Stimulated activated CD4-positive, alpha-beta T cell treated with anti-CD3 and anti-CD28 coated beads, TNF-alpha, amount 100 ng/mL, for 24 hours (primary cell): ENCODE measurements around the gene SEC14L5.
"Not testable (repeated sequence)": the region's sequence is repeated elsewhere in the genome, so short reads cannot be mapped to it uniquely, and the experiment has no call there.

Experiments used
- DNase-seq, 3 experiments: peaks; one replicate each; pipeline ENCODE4 v3.0.0-alpha.2; 2020; ENCODE audit warnings: low read depth in 3 of 3

Gene SEC14L5

DNA sequence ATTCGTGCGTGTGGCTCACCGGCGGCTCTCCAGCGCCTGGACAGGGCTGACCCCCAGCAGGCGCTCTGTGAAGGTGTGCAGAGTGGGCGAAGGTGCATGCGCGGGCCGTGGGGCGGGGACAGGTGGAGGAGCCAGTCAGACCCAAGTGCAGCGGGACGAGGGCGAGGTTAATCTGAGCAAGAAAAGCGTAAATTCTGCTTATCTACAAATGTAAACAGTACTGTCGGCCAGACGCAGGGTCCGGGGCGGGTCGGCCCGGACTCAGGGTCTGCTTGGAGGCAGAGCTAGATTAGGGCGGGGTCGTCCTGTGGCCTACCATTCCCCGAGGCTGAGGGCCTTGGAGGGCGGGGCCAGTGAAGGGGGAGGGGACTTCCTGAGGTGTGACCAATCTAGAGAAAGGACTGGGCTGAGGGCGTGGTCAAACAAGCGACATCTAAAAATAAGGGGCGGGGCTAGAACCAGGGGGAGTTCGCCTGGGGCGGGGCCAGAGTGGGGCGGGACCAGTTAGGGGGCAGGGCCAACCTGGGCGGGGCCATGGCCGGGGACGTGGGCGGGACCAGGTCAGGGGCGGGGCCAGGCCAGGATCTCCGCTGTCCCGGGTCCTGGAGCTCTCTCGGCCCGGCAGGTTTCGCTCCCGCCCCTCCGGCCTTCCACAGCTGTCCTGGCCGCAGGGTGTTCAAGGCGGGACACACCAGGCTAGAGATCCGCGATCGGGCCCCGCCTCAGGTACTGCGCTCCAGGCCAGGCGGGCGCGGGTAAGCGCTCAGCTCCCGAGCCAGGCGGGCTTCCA lies at the start of gene SEC14L5:
TSS of gene SEC14L5 (plus strand) at position 611 of the 790 bp plus-strand sequence. CDS start 994 bp downstream, outside the sequence.
- peak; percentile 82 to 93 (median 82) for DNase-seq

DNA sequence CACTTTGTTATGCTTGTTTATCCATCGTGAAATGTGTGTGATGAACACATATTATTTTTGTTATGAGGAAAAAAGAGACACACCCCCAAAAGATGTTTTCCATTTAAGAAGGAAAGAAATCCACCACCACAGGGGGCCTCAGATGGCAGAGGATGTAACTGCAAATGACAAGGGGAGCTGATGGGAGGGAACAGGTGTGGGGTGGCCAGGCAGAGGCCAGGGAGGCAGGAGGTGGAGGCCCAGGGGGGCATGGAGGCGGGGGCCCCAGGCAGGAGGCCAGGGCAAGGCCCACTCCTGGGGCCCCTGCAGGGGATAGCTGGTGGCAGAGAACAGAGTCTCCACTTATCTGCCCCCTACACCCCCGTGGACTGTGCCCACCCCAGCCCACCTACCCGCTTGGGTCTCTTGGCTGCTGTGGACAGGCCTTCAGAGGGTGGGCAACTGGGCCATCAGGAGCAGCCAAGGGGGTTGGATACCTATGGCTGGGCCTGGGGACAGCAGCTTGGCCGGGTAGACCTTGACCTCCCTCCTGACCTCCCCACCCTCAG lies 49.2 kb upstream of the SEC14L5 start:
- no peak for DNase-seq

DNA sequence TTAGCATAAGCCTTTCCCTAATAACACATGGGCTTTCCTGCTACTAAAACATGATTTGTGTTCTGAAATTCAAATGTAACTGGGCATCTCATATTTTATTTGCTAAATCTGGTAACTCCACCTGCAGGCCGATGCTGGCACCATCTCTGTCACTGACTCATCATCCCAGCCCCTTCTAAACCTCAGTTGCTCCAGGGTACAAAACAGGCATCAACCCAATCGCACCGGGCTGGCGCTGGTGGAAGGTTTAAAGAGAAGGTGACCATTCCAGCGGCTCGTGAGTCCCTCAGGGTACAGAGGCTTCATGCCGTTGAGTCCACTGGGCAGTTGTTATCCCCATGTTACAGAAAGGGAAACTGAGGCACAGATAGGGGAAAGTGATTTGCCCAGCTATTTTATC lies 48.3 kb upstream of the SEC14L5 start:
- DNase-seq = no peak

DNA sequence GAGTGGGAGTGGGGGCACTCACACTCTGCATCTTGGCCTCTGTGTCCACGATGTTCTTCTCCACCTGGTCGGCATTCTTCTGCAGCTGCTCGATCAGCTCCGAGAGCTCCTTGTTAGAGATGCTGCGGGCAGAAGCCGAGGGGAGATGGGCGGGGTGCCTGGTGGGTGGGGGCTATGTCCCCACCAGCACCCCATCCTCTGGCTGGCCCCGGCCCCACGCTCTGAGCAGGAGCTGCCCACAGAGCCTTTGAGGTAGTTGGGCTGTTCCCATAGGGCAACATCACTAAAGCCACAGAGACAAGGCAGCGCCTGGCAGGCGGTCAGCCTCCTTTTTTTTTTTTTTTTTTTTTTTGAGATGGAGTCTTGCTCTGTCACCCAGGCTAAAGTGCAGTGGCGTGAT lies 47.3 kb upstream of the SEC14L5 start:
- no peak for DNase-seq

DNA sequence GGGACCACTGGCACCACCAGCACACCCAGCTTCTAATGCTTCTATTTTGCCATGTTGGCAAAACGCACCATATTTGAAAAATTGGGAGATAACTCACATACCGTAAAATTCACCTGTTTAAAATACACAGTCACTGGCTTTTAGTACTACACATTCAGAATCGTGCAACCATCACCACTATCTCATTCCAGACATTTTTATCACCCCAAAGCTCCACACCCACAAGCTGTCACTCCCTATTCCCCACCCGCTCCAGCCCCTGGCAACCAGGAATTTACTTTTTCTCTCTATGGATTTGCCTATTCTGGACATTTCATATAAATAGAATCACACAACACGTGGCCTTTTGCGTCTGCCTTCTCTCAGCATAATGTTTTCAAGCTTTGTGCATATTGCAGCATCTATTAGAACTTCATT lies 46.2 kb upstream of the SEC14L5 start:
- DNase-seq = no peak

DNA sequence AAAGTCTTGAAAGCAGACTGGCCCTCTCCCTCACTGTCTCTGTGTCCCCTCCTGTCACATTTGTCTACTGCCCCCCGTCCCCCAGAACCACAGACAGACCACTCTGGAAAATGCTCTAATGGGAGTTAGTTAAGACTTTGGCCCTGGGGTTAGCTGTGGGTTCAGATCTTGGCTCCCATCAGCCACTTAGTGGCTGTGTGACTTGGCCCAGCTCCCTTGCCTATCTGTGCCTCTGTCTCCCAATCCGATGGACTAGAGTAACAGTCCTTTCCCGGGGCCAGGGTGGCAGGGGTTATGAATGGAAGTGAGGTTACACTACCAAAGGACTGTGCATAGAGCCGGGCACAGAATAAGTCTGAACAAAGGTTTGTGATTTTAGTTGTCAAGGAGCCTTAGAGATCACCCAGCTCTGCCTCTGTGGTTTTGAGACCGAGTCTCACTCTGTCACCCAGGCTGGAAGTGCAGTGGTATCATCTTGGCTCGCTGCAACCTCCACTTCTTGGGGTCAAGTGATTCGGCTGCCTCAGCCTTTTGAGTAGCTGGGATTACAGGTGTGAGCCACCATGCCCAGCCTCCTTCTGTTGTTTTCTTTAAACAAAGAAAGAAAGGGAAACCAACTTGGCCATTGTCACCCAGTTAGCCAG lies 44.9 kb upstream of the SEC14L5 start:
- DNase-seq = no peak

DNA sequence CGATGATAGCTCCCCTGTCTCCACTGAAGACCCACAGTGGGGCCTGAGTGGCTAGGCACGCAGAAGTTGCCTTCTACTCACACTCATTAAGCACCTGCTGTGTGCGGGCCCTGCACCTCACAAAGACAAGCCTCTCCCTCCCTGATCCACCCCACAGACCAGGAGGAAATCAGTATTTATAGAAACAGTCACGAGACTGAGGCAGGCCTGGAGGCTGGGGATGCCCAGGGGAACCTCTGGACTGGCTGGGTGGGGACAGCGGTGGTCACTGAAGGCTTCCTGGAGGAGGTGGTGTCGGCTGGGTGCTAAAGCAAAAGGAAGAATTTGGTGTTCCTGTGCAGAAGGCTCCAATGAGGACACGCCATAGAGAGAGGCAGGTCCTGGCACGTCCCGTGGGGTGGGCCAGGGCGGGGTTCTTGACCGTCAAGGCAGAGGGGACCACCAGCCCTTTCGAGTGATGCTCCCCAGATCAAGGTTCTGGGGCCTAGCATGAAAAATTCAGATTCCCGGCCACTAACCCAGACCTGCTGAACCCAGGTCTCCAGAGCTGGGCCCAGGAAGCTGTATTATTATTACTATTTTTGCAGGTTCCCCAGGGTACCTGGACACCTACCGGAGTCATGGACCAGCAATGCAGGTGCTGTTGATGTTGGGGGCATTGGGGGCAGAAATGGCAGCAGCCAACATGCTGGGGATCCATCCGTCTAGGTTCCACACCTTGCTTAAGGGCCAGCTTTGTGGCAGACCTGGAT lies 44.2 kb upstream of the SEC14L5 start:
- DNase-seq = no peak

DNA sequence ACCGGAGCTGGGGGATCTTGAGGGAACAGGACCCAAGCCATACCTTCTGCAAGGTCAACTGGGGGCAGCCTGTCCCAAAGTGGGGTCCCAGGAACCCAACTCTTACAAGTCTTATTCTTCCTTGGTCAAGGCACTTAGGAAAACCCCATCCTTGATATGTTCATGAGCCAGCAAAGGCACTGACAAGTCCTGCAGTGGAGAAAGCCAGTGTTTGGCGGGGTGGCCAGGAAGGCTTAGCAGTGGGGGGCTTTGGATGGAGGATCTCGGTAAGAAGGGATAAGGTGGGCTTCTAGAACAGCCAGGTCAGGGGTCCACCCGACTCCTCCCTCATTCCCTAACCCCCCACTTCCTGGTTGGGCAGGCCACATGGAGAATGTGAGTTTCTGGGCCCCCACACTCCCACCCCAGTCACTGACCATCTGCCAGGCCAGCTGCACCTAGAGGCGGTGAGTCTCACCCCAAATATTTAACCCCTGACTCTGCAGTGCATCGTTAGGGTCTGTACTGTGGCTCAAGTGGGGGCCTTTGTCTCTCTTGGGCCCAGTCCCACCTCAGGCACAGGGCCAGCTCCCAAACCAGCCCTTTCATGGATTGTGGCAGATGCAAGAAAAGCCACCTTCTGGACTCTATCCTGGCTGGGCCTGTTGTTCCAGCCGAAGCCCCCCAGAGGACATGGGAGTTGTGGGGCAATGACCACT lies 43.5 kb upstream of the SEC14L5 start:
- DNase-seq = no peak

DNA sequence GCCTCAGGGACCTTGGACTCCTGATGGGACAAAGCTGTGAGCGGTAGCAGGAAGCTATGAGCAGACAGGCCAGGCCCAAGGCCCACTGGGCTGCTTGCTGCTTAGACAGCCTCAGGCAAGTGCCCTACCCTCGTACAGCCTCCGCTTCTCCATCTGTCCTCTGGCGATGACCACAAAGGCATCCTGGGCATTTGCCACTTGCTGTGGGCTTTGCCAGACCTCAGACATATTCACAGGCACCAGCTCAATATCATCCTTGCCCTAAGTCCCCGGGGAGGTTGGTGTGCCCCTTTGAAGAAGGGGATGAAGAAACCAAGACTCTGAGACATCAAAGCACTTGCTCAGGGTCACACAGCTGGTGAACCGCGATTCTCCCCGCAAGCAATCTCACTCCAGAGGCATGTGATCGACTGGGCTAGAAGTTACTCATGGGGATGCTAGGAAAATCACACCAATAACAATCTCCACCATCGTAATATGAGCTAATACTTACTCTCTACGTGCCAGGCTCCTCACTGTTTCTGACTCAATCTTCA lies 42.8 kb upstream of the SEC14L5 start:
- no peak for DNase-seq

DNA sequence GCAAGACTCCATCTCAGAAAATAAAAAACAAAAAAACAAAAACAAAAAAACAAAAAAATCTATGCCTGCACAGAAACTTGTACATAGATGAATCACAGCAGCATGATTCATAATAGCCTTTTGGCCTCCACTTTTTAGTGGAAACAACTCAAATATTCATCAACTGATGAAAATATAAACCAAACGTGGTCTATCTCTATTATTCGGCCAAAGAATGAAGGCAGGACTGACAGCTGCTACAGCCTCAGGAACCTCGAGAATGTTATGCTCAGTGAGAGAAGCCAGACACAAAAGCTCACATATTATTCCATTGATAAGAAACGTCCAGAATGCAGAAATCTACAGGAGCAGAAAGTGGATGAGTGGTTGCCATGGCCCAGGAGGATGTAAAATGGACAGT lies 41.0 kb upstream of the SEC14L5 start:
- no peak for DNase-seq

DNA sequence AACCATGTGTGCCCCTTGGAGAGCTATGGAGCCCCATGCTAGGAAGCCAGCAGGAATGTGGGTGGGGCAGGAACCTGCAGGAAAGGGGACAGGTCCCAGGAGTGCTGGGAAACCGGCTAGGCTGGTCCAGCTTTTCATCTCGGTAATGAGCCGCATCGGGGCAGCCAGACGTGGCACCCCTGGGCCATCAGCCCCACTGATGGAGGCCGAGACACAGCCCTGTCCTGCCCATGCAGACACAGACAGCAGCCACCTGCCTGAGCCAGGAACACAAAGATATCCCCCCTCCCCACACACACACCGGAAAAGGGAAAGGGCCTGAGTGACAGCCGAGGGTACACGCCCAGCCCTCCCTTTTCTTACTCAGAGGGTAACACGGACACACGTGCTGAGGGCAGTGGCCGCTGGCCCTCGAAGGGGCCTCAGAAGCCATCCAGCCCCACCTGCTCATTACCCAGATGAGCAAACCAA lies 39.3 kb upstream of the SEC14L5 start:
- DNase-seq = no peak

DNA sequence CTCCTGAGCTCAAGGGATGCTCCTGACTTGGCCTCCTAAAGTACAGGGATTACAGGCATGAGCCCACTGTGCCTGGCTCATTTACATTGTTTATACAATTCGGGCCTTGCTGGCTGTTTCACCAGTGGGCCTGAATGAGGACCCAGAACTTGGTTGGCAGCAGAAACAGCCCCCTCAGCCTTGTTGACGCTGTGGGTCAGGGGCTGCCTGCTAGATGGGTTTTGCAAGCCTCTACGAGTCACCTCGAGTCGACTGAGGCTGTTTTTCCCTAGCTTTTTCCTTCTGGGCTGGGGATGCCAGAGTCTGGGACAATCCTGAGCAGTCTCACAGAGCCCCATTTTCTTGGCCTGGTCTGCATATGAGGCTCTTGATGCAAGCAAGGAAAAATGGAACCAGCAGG lies 37.3 kb upstream of the SEC14L5 start:
- no peak for DNase-seq

DNA sequence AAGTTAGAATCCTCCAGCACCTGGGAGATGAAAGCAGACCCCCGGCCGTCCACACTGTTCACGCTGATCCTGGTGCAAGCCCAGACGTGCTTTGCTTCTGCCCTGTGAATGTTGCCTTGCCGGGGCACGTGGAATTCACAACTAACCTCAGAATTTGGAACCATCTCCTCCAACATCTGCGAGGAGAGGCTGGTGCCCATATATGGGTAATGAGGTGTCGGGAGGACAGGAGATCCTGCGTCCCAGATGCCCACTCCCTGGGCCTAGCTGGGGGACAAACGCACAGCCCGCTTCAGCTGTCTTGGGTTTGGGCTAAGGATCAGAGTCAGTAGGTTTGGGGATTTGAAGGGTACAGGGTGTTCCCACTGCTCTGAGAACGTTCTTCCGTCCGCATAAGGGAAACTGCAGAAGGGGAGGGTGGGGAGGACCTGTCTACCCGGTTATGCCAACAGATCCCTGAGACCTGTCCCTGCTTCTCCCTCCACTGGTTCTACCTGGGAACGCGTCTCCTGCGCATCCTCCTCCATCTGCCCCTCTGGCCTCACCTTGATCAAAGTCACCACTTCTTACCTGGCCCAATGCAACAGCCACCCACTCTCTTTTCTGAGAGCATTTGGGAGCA lies 35.3 kb upstream of the SEC14L5 start:
- DNase-seq = no peak

DNA sequence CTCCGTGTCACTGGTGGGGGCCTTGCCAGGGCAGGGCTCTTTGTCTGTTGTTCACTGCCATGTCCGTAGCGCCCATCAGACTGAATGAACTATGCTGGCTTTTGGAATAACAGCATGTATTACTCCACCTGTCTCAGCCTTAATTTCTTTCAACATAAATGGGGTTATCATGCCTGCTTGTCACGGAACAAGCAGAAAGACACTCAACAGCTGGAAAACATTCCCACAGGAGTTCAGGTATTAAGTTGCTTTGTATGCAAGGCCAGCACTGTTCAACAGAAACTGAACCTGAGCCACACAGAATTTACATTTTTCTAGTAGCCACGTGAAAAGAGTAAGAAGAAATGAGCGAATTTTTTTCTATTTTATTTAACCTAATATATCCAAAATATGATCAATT lies 34.3 kb upstream of the SEC14L5 start:
- no peak for DNase-seq

DNA sequence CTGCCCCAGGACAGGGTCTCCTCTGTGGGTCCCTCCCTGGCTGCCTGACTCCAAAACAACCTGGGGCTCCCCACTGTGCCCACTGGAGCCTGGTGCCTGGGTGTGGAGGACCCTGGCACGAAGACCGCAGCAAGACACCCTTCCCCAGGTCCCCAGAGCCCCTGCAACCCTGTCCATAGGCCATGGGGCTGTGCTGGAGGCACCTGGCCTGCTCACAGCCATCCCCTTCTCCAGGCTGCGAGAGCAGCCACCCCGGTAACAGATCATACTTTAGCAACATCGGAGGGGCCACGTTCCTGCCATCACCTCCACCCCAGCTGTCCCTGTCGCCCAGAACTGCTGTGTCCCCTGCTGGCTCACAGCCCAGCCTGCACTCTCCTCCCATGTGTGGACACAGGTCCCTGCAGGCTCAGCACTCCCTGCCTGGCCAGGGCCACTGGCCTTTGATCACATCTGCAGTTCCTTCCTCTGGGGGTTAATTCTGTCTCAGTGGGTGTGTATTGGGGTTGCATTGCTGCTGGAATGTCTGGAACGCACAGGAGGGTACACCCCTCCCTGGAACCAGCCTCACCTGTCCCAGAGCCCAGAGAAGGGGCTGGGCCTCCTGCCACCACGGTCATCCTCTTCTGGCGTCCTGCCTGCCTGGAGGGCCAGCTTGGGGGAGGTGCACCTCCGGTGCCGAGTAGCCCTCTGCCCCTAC lies 33.4 kb upstream of the SEC14L5 start:
- no peak for DNase-seq

DNA sequence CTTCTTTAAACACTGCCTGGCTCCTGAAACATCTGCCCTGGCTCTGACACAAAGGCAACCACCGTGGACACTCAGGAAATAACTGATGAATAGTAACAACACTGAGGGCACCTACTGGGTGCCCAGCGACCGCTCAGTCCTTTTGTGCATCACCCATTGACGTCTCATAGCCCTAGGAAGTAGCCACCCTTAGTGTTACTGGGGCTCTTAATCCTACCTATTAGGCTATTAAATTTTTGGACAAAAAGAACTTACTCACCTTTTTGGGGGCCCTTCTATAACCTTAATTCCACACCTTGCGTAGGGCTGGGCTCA lies 32.9 kb upstream of the SEC14L5 start:
- DNase-seq = no peak

DNA sequence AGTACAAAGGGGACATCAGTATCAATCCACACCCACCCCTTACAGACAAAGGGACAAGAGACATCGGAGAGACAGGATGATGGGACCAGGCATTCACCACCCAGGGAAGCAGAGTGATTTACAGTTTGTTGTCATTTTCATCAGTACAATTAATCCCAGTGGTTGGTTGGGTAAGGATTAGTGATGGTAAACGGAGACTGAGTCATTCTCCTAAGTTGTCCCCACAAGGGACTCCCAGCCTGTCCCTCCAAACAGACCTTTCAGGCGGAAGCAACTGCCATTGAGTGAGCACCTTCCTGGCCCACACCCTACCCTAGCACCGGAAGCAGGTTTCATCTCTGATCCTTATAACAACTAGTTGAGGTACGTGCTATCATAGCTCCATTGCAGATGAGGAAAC lies 32.3 kb upstream of the SEC14L5 start:
- no peak for DNase-seq

DNA sequence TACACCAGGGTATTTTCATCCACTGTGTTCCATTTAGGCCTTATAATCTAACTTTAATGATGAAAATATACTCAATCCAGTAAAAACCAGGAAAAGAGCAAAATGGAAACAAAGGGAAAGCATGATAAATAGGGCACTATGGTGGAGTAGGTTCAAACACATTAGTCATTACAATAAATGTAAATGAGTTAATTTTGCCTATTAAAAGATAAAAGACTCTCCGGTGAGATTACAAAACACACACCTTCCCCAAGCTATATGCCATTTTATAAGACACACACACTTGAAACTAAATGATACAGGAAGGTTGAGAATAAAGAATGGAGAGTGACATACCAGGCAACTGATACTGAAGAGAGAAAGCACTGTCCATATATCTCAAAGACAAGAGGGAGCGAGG lies 31.2 kb upstream of the SEC14L5 start:
- no peak for DNase-seq

DNA sequence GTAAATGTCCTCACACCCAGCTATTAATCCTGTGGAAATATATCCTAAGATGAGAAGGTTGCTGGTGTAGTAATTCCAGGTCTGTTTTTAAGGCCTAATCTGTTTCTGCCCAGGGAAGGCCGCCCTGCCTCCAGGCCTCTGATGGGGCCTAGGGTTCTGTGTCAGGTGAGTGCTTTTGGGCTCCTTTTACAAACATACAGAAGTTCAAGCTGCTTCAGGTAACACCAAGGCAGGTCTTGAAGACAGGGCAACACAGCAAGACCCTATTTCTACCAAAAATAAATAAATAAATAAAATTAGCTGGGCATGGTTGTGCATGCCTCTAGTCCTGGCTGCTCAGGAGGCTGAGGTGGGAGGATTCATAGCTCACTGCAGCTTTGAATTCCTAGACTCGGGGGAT lies 30.5 kb upstream of the SEC14L5 start:
- no peak for DNase-seq

DNA sequence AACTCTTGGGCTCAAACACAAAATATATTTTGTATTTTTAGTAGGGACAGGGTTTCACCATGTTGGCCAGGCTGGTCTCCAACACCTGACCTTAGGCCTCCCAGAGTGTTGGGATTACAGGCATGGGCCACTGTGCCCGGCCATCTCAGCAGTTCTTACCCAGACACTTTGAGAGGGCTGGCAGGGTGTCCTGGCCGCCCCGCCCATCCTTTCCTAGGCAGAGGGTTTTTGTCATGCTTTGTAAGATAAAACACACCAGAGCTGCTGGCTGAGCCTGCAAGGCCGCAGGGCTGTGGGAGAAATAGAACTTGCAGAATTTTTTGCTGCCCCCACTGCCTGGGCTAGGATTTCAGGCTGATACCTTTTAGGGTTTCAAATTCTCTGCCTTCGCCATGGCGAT lies 29.9 kb upstream of the SEC14L5 start:
- DNase-seq = no peak

DNA sequence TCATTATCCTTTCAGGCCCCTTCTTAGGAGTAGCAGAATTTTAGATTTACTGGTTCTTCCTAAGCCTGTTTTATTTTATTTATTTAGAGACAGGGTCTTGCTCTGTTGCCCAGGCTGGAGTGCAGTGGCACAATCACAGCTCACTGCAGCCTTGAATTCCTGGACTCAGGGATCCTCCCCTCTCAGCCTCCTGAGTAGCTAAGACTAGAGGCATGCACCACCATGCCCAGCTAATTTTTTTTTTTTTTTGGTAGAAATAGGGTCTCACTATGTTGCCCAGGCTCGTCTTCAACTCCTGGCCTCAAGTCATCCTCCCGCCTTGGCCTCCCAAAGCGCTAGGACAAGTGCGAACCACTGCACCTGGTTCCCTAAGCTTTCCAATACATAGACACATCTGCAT lies 28.5 kb upstream of the SEC14L5 start:
- DNase-seq = not testable (repeated sequence)
